HL-60 (cell line): ENCODE measurements around the gene ZNF793.

ENCODE experiments used
- DNase-seq, 2 experiments: peaks; one replicate each; pipeline ENCODE4 v3.0.0-alpha.2; 2010 to 2020; ENCODE audit warnings: low read depth in 1 of 2, low spot score in 1 of 2
- H3K27ac ChIP-seq: fragments of 250-450 bp; sonication (Bioruptor Pico); replicated peaks from 2 replicates; pipeline ENCODE4 v1.5.1; 2020; ENCODE audit warnings: mild to moderate bottlenecking, moderate library complexity
- H3K27me3 ChIP-seq: fragments of 250-450 bp; sonication (Bioruptor Pico); 2 replicates; pipeline ENCODE4 v1.5.1; 2021; ENCODE audit warnings: mild to moderate bottlenecking, moderate library complexity; ENCODE audit not compliant: insufficient read depth, poor library complexity, severe bottlenecking
- H3K4me3 ChIP-seq: replicated peaks from 2 replicates; pipeline ENCODE4 v1.5.1; 2011; ENCODE audit warnings: mild to moderate bottlenecking, control low read depth, low read length; ENCODE audit not compliant: insufficient read depth
- CTCF ChIP-seq: IDR thresholded peaks from one replicate; pipeline ENCODE4 v1.5.1; 2011; ENCODE audit warnings: low read length, control low read depth, inconsistent platforms; ENCODE audit not compliant: insufficient read depth
- GABPA ChIP-seq: IDR thresholded peaks from 2 replicates; pipeline ENCODE4 v1.6.1; 2012; ENCODE audit warnings: low read depth
- POLR2AphosphoS5 ChIP-seq: IDR thresholded peaks from 2 replicates; pipeline ENCODE4 v1.6.1; 2012; ENCODE audit warnings: low read depth
- REST ChIP-seq: IDR thresholded peaks from 2 replicates; pipeline ENCODE4 v1.6.1; 2012; ENCODE audit warnings: low read depth; ENCODE audit not compliant: insufficient replicate concordance
- SPI1 ChIP-seq: IDR thresholded peaks from 2 replicates; pipeline ENCODE4 v1.6.1; 2012; ENCODE audit warnings: low read depth, mild to moderate bottlenecking, borderline replicate concordance

The ZNF793 gene

GRCh38 chr19:37467608-37468090, 39.1 kb upstream of the ZNF793 start:
- no peak for TF ChIP-seq SPI1
- TF ChIP-seq POLR2AphosphoS5 = no peak
- TF ChIP-seq CTCF = no peak
- TF ChIP-seq GABPA = no peak
- TF ChIP-seq REST = no peak
- Histone ChIP-seq H3K27ac (peak overlapping the region; percentile 96), H3K27me3 (no peaks in the 10 kb centered on the region), H3K4me3 (peak overlapping the region; percentile 72)
- DNase-seq = no peak

- DNase-seq = peak; percentile 76 to 91
- H3K27me3 ChIP-seq = no peaks in the 10 kb centered on the region
- peak within 1 kb of the TSS; percentile 78 for H3K27ac ChIP-seq
- H3K4me3 ChIP-seq = peak within 1 kb of the TSS; percentile 93
- no peak for TF ChIP-seq SPI1
- TF ChIP-seq GABPA = peak; percentile 88
- peak; percentile 29; the same call in 1 of the 2 replicates for TF ChIP-seq POLR2AphosphoS5
- no peak for TF ChIP-seq REST
- no peak for TF ChIP-seq CTCF
These were observed 37.6 kb upstream of the ZNF793 start, which contains the start of gene ZNF570 for GRCh38 chr19:37468961-37469777. Gene ZNF570 (plus strand): TSS chr19:37469356. CDS start chr19:37470355, 999 bp downstream.

GRCh38 chr19:37470216-37470615, 36.5 kb upstream of the ZNF793 start:
- peak overlapping the region; percentile 93 for H3K4me3 ChIP-seq
- DNase-seq = no peak
- H3K27me3 ChIP-seq = no peaks in the 10 kb centered on the region
- TF ChIP-seq SPI1 (no peak), POLR2AphosphoS5 (no peak), CTCF (no peak), REST (no peak), GABPA (no peak)
- H3K27ac ChIP-seq = no peak overlapping the region
